KMS-11 (cell line): ENCODE data around the gene SLCO1B1.
"Not testable (repeated sequence)": the region's sequence is repeated elsewhere in the genome, so short reads cannot be mapped to it uniquely, and the experiment has no call there.

ENCODE experiments used
- H2AFZ ChIP-seq: fragments of 200-600 bp; sonication (generic); 2 replicates; pipeline ENCODE4 v1.6.1; 2016; ENCODE audit warnings: antibody characterized with exemption, mixed run types, low read depth
- H3K27ac ChIP-seq: fragments of 200-600 bp; sonication (generic); 2 replicates; pipeline ENCODE4 v1.6.1; 2016; ENCODE audit warnings: mild to moderate bottlenecking, mixed run types
- H3K27me3 ChIP-seq: fragments of 200-600 bp; sonication (generic); 2 replicates; pipeline ENCODE4 v1.6.1; 2017; ENCODE audit warnings: mild to moderate bottlenecking, low read depth, mixed run types, moderate library complexity; ENCODE audit not compliant: insufficient read depth
- H3K36me3 ChIP-seq: fragments of 200-600 bp; sonication (generic); 2 replicates; pipeline ENCODE4 v1.6.1; 2017; ENCODE audit warnings: mild to moderate bottlenecking, mixed run types; ENCODE audit not compliant: insufficient read depth
- H3K4me1 ChIP-seq: fragments of 200-600 bp; sonication (generic); 2 replicates; pipeline ENCODE4 v1.6.1; 2016; ENCODE audit warnings: mild to moderate bottlenecking, low read depth, mixed run types; ENCODE audit not compliant: poor library complexity, severe bottlenecking
- H3K4me2 ChIP-seq: fragments of 200-600 bp; sonication (generic); 2 replicates; pipeline ENCODE4 v1.7.0; 2016; ENCODE audit warnings: mild to moderate bottlenecking, mixed run types
- H3K4me3 ChIP-seq: fragments of 200-600 bp; sonication (generic); IDR thresholded peaks from 2 replicates; pipeline ENCODE4 v1.6.1; 2017; ENCODE audit warnings: low read depth, low read length, mixed read lengths; ENCODE audit not compliant: insufficient read depth
- H3K79me2 ChIP-seq: fragments of 200-600 bp; sonication (generic); 2 replicates; pipeline ENCODE4 v1.6.1; 2016; ENCODE audit warnings: low read depth, mixed run types; ENCODE audit not compliant: insufficient read depth
- H3K9ac ChIP-seq: fragments of 200-600 bp; sonication (generic); 2 replicates; pipeline ENCODE4 v1.6.1; 2016; ENCODE audit warnings: mild to moderate bottlenecking, mixed run types
- H4K20me1 ChIP-seq: fragments of 200-600 bp; sonication (generic); 2 replicates; pipeline ENCODE4 v1.6.1; 2016; ENCODE audit warnings: mild to moderate bottlenecking, mixed run types; ENCODE audit not compliant: insufficient read depth
- TF ChIP-seq, protein P1 (sequence below): fragments of 200-600 bp; sonication (generic); conservative IDR thresholded peaks from 2 replicates; pipeline ENCODE4 v1.6.1; 2017; ENCODE audit warnings: low read depth, mild to moderate bottlenecking, antibody characterized with exemption, low read length, moderate library complexity, mixed read lengths

SLCO1B1 gene

DNA sequence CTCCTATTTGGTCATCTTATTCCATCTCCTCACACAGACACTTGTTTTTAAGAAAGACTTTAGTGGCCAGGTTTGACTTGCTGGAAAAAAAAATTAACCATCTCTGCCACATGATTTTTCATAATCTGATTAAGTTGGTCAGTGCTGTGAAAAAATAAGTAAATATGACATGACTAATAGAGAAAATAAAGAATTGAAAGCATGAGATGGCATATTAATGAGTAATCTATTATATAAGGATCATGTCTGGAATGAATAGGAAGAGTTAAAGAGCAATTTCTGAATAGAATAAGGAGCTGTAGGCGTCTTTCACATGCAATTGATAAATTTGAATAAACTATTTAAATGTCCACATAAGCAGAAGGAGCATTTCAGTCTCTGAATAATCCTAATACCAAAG, 12.2 kb upstream of the SLCO1B1 start:
- Histone ChIP-seq H2AFZ (no peak overlapping the region), H3K27ac (no peak overlapping the region)

DNA sequence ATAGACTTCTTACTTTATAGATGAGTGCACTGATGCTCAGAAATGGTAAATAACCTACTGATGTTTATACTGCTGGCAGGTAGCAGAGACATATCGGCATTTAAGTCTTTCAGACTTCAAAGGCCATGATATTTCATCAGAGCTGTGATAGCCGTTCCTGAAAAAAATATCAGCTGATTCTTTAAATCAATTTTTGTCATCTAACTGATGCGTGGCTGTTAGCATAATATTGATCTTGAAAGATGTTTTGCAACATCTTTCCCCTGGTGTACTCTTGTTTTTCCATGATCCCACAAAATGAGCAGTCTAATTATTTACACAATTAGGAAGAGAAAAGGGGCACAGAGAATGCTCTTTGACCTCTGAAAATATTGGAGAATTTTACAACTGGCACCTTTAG, 1.6 kb upstream of the SLCO1B1 start:
- H3K27me3 ChIP-seq = no peaks in the 10 kb centered on the region
- no peaks in the 10 kb centered on the region for H3K36me3 ChIP-seq
- H3K9ac ChIP-seq = no peak overlapping the region
- H2AFZ ChIP-seq = no peak overlapping the region
- TF ChIP-seq, protein P1, sequence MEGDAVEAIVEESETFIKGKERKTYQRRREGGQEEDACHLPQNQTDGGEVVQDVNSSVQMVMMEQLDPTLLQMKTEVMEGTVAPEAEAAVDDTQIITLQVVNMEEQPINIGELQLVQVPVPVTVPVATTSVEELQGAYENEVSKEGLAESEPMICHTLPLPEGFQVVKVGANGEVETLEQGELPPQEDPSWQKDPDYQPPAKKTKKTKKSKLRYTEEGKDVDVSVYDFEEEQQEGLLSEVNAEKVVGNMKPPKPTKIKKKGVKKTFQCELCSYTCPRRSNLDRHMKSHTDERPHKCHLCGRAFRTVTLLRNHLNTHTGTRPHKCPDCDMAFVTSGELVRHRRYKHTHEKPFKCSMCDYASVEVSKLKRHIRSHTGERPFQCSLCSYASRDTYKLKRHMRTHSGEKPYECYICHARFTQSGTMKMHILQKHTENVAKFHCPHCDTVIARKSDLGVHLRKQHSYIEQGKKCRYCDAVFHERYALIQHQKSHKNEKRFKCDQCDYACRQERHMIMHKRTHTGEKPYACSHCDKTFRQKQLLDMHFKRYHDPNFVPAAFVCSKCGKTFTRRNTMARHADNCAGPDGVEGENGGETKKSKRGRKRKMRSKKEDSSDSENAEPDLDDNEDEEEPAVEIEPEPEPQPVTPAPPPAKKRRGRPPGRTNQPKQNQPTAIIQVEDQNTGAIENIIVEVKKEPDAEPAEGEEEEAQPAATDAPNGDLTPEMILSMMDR = no peak
- no peak overlapping the region for H3K4me3 ChIP-seq
- no peak overlapping the region for H3K27ac ChIP-seq
- no peaks in the 10 kb centered on the region for H4K20me1 ChIP-seq
- H3K79me2 ChIP-seq = no peaks in the 10 kb centered on the region
- no peaks in the 10 kb centered on the region for H3K4me1 ChIP-seq
- H3K4me2 ChIP-seq = no peak overlapping the region

More for the DNA sequence above, 12.2 kb upstream of the SLCO1B1 start:
- Histone ChIP-seq H4K20me1 (no peaks in the 10 kb centered on the region), H3K4me2 (no peak overlapping the region), H3K36me3 (no peaks in the 10 kb centered on the region), H3K79me2 (no peaks in the 10 kb centered on the region), H3K27me3 (no peaks in the 10 kb centered on the region), H3K4me3 (no peak overlapping the region), H3K4me1 (no peaks in the 10 kb centered on the region), H3K9ac (no peak overlapping the region)
- TF ChIP-seq, protein P1 = no peak

DNA sequence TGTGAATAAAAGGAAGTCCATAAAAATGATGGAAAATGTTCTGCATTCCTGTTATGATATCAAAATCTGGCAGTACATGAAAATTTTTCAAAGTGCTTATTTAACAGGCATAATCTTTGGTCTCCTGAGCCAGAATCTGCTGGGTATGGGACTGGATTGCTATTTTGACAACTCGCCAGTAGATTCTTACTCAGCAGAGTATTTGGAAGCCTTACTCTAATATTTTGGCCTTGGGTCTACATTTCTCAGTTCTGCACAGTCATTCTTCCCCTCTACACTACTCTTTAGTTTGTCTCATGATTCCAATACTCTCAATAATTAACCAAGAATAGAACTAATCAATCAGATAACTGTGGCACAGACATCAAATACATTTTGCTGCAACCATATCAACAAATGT, 1.1 kb upstream of the SLCO1B1 start:
- Histone ChIP-seq H3K79me2 (no peaks in the 10 kb centered on the region), H3K9ac (no peak overlapping the region), H4K20me1 (no peaks in the 10 kb centered on the region), H3K4me3 (no peak overlapping the region), H3K4me1 (no peaks in the 10 kb centered on the region), H3K4me2 (no peak overlapping the region), H2AFZ (no peak overlapping the region), H3K36me3 (no peaks in the 10 kb centered on the region), H3K27ac (no peak overlapping the region), H3K27me3 (no peaks in the 10 kb centered on the region)
- TF ChIP-seq, protein P1 = no peak

DNA sequence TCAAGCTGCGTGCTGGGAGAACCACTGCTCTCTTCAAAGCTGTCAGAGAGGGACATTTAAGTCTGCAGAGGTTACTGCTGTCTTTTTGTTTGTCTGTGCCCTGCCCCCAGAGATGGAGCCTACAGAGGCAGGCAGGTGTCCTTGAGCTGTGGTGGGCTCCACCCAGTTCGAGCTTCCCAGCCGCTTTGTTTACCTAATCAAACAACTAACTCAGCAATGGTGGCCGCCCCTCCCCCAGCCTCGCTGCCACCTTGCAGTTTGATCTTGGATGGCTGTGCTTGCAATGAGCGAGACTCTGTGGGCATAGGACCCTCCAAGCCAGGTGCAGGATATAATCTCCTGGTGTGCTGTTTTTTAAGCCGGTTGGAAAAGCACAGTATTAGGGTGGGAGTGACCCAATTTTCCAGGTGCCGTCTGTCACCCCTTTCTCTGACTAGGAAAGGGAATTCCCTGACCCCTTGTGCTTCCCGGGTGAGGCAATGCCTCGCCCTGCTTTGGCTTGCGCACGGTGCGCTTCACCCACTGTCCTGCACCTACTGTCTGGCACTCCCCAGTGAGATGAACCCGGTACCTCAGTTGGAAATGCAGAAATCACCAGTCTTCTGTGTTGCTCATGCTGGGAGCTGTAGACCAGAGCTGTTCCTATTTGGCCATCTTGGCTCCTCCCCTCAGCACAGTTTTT, 6.5 kb downstream of the SLCO1B1 start:
- not testable (repeated sequence) for H2AFZ ChIP-seq, H4K20me1 ChIP-seq, H3K4me3 ChIP-seq, H3K4me1 ChIP-seq, H3K27me3 ChIP-seq, H3K27ac ChIP-seq, H3K9ac ChIP-seq, H3K4me2 ChIP-seq, H3K79me2 ChIP-seq, H3K36me3 ChIP-seq

DNA sequence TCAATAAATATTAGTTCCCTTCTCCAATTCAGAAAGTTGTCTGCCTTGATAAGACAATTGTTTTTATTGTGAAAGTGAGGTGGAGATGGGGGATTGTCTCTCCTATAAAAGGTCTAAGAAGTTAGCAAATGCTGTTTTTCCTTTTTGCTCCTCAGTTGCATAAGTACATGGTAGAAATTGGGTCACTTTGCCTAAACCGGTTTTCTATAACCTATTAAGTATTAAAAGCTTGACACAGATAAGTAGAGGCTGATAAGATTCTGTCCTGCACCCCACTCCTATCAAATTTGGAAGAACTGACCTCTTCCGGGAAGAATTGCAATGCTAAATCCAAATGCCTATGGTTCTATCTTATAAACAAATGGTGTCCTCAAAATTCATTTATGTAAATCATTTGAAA, 7.0 kb downstream of the SLCO1B1 start:
- Histone ChIP-seq H3K4me2 (no peak overlapping the region), H3K27me3 (no peaks in the 10 kb centered on the region), H4K20me1 (no peaks in the 10 kb centered on the region), H3K4me3 (no peak overlapping the region), H3K27ac (no peak overlapping the region), H3K9ac (no peak overlapping the region), H2AFZ (no peak overlapping the region), H3K79me2 (no peaks in the 10 kb centered on the region), H3K4me1 (no peaks in the 10 kb centered on the region), H3K36me3 (no peaks in the 10 kb centered on the region)
- TF ChIP-seq, protein P1 = no peak
